Gastrocnemius medialis (tissue), 4 donors: Measurements from ENCODE around the gene CACNA2D1.

Source experiments
- CTCF ChIP-seq, 5 experiments: fragments of 450-650 bp in 3 of 5; fragments of 200-600 bp in 2 of 5; sonication (generic) in 2 of 5; IDR thresholded peaks in 4 of 5; conservative IDR thresholded peaks in 1 of 5; 1 replicate in 4 of 5; 2 replicates in 1 of 5; pipeline ENCODE4 v1.5.1; 2016 to 2019; ENCODE audit warnings: antibody characterized with exemption in 5 of 5, mild to moderate bottlenecking in 3 of 5, moderate library complexity in 3 of 5
- POLR2A ChIP-seq, 2 donors: fragments of 450-650 bp; IDR thresholded peaks; one replicate each; pipeline ENCODE4 v1.6.1; 2017; ENCODE audit warnings: antibody characterized with exemption in 2 of 2, mild to moderate bottlenecking in 2 of 2, moderate library complexity in 2 of 2

GRCh38 chr7:82376739-82377138, 66.8 kb downstream of the CACNA2D1 start:
- TF ChIP-seq CTCF (IDR thresholded peaks at IDR 0.05 in 4 of 5, conservative IDR thresholded peaks at IDR 0.05 in 1 of 5) (no peak), POLR2A (IDR thresholded peaks at IDR 0.05) (no peak)
